Naive thymus-derived CD8-positive, alpha-beta T cell (primary cell): ENCODE data around the gene TRAF3. TPM values are rescaled to one million over a fixed set of nuclear protein-coding genes. Genes with fewer than 3 reads are reported as not detected.

Experiments
- ATAC-seq, 2 donors: fragments of 150-1000 bp; cut with Tn5 transposase in 1 of 2; sonication (Bioruptor Pico), chemical (Tn5 transposase) in 1 of 2; 1 replicate in 1 of 2; 2 replicates in 1 of 2; pipeline ENCODE4 v1.10.0; 2021; ENCODE audit warnings: mild to moderate bottlenecking in 2 of 2, moderate library complexity in 2 of 2
- POLR2A ChIA-PET: fragments of 350-600 bp; sonication (Branson Sonifier 250); formaldehyde crosslinking; loops from one replicate; lab custom pipeline; 2021; ENCODE audit warnings: antibody characterized with exemption; lab: Charles Lee
- DNase-seq, 10 donors: peaks; one replicate each; pipeline versions ENCODE4 v3.0.0 to v3.0.0-alpha.2; 2020 to 2022
- H3K27ac Mint-ChIP-seq, 10 donors: one replicate each; pipeline ENCODE4 v1.8.0; 2020 to 2022; ENCODE audit warnings: mild to moderate bottlenecking in 10 of 10, mixed read lengths in 10 of 10, moderate library complexity in 4 of 10, inconsistent platforms in 1 of 10
- H3K27me3 Mint-ChIP-seq, 5 donors: one replicate each; pipeline ENCODE4 v1.8.0; 2021 to 2022; ENCODE audit warnings: mixed read lengths in 5 of 5
- H3K36me3 Mint-ChIP-seq, 3 donors: one replicate each; pipeline ENCODE4 v1.8.0; 2020 to 2022; ENCODE audit warnings: mixed read lengths in 3 of 3, mild to moderate bottlenecking in 2 of 3, inconsistent platforms in 1 of 3
- H3K4me1 Mint-ChIP-seq, 4 donors: one replicate each; pipeline ENCODE4 v1.8.0; 2021 to 2022; ENCODE audit warnings: mixed read lengths in 4 of 4
- H3K4me3 Mint-ChIP-seq, 10 donors: one replicate each; pipeline ENCODE4 v1.8.0; 2020 to 2022; ENCODE audit warnings: mild to moderate bottlenecking in 10 of 10, mixed read lengths in 10 of 10, moderate library complexity in 6 of 10, inconsistent platforms in 1 of 10
- H3K9me3 Mint-ChIP-seq, 9 donors: one replicate each; pipeline ENCODE4 v1.8.0; 2020 to 2022; ENCODE audit warnings: mixed read lengths in 9 of 9, mild to moderate bottlenecking in 3 of 9, inconsistent platforms in 1 of 9, moderate library complexity in 1 of 9
- polyA plus RNA-seq, 3 donors: library from polyadenylated mRNA; unstranded; fragments of 300-500 nt; fragmentation: Illumina TruSeq; gene quantifications; one replicate each; pipeline ENCODE4 v1.2.3, GENCODE V29; 2021
- total RNA-seq, 8 experiments: library from RNA in 2 of 8; stranded (reverse) in 2 of 8; gene quantifications; one replicate each; pipeline ENCODE4 v1.2.3 and lab custom pipeline; 2021 to 2026

TRAF3 gene
- total and polyA plus RNA-seq, 5 experiments from 2014 or later = 13.3 to 45.2 (median 18.5) TPM

- POLR2A ChIA-PET = interaction anchor here (0.6 to 2.1 kb wide), 3 partner anchors 10 to 18 kb away, joined by 3 to 5 read pairs (median 4); no protein-coding TSS in a partner anchor
- Mint-ChIP-seq H3K36me3 (peaks cover 0 to 3% (median 0%) of the 10 kb centered on the region in 3 donors), H3K27ac (no peak overlapping the region), H3K4me1 (peaks cover 0 to 7% (median 4%) of the 10 kb centered on the region in 4 donors), H3K4me3 (peak overlapping the region in 8 of 10 donors; percentile 2 to 77 (median 20)), H3K9me3 (no peaks in the 10 kb centered on the region), H3K27me3 (peaks cover 2 to 4% (median 3%) of the 10 kb centered on the region in 5 donors)
- ATAC-seq = no peak
- no peak for DNase-seq
These were observed 153.7 kb downstream of the TRAF3 start for GRCh38 chr14:102930753-102931579.

- ATAC-seq (no peak), DNase-seq (no peak)
- peaks cover 0 to 3% (median 0%) of the 10 kb centered on the region in 3 donors for H3K36me3 Mint-ChIP-seq
- H3K4me3 Mint-ChIP-seq = peak overlapping the region in 5 of 10 donors; percentile 2 to 31 (median 18)
- H3K27ac Mint-ChIP-seq = peak overlapping the region in 1 of 10 donors; percentile 21
- peaks cover 0 to 5% (median 3%) of the 10 kb centered on the region in 4 donors for H3K4me1 Mint-ChIP-seq
- POLR2A ChIA-PET = interaction anchor here (2.1 kb wide), 1 partner anchor 17 kb away, joined by 5 read pairs; no protein-coding TSS in a partner anchor
- no peaks in the 10 kb centered on the region for H3K9me3 Mint-ChIP-seq
- no peaks in the 10 kb centered on the region for H3K27me3 Mint-ChIP-seq
These were observed 154.5 kb downstream of the TRAF3 start for GRCh38 chr14:102931580-102932285.

GRCh38 chr14:102932484-102933248 lies 155.4 kb downstream of the TRAF3 start:
- no peak for ATAC-seq
- POLR2A ChIA-PET = no interaction called here
- DNase-seq = no peak
- Mint-ChIP-seq H3K9me3 (no peaks in the 10 kb centered on the region), H3K36me3 (peaks cover 0 to 3% (median 0%) of the 10 kb centered on the region in 3 donors), H3K27ac (peak overlapping the region in 1 of 10 donors; percentile 21), H3K4me1 (peaks cover 0 to 5% (median 3%) of the 10 kb centered on the region in 4 donors), H3K4me3 (no peak overlapping the region), H3K27me3 (no peaks in the 10 kb centered on the region)

GRCh38 chr14:102933618-102934231 lies 156.5 kb downstream of the TRAF3 start:
- Mint-ChIP-seq H3K27ac (no peak overlapping the region), H3K36me3 (peaks cover 0 to 3% (median 0%) of the 10 kb centered on the region in 3 donors), H3K9me3 (no peaks in the 10 kb centered on the region), H3K27me3 (no peaks in the 10 kb centered on the region), H3K4me3 (peak overlapping the region in 1 of 10 donors; percentile 34), H3K4me1 (peaks cover 0 to 2% (median under 1%) of the 10 kb centered on the region in 4 donors)
- DNase-seq (no peak), ATAC-seq (no peak)
- POLR2A ChIA-PET = no interaction called here

GRCh38 chr14:102935756-102936155 lies 158.5 kb downstream of the TRAF3 start:
- H3K27ac Mint-ChIP-seq = no peak overlapping the region

GRCh38 chr14:102937331-102938175 lies 160.3 kb downstream of the TRAF3 start:
- H3K27ac Mint-ChIP-seq = peak overlapping the region in 1 of 10 donors; percentile 4
- ATAC-seq (no peak), DNase-seq (no peak)
- no peaks in the 10 kb centered on the region for H3K9me3 Mint-ChIP-seq
- POLR2A ChIA-PET = no interaction called here
- H3K4me3 Mint-ChIP-seq = no peak overlapping the region
- peaks cover 0 to 2% (median 0%) of the 10 kb centered on the region in 4 donors for H3K4me1 Mint-ChIP-seq
- no peaks in the 10 kb centered on the region for H3K27me3 Mint-ChIP-seq
- H3K36me3 Mint-ChIP-seq = no peaks in the 10 kb centered on the region

More at GRCh38 chr14:102935756-102936155, 158.5 kb downstream of the TRAF3 start:
- Mint-ChIP-seq H3K4me1 (peaks cover 0 to 2% (median 0%) of the 10 kb centered on the region in 4 donors), H3K9me3 (no peaks in the 10 kb centered on the region), H3K27me3 (no peaks in the 10 kb centered on the region), H3K4me3 (no peak overlapping the region), H3K36me3 (peaks cover 0 to 3% (median 0%) of the 10 kb centered on the region in 3 donors)
- POLR2A ChIA-PET = interaction anchor here (1.1 kb wide), 1 partner anchor 11 kb away, joined by 9 read pairs; no protein-coding TSS in a partner anchor
- DNase-seq (no peak), ATAC-seq (no peak)

- H3K4me1 Mint-ChIP-seq = peaks cover 0 to 2% (median 0%) of the 10 kb centered on the region in 4 donors
- H3K9me3 Mint-ChIP-seq = no peaks in the 10 kb centered on the region
- no peaks in the 10 kb centered on the region for H3K27me3 Mint-ChIP-seq
These were observed 160.9 kb downstream of the TRAF3 start for GRCh38 chr14:102938191-102938590.

GRCh38 chr14:102939329-102939728 lies 162.1 kb downstream of the TRAF3 start:
- H3K36me3 Mint-ChIP-seq = no peaks in the 10 kb centered on the region
- H3K4me3 Mint-ChIP-seq = no peak overlapping the region
- POLR2A ChIA-PET = no interaction called here
- ATAC-seq (no peak), DNase-seq (no peak)
- H3K27me3 Mint-ChIP-seq = no peaks in the 10 kb centered on the region
- H3K9me3 Mint-ChIP-seq = no peaks in the 10 kb centered on the region
- H3K27ac Mint-ChIP-seq = no peak overlapping the region
- H3K4me1 Mint-ChIP-seq = peaks cover 0 to 2% (median 0%) of the 10 kb centered on the region in 4 donors

More at GRCh38 chr14:102938191-102938590, 160.9 kb downstream of the TRAF3 start:
- DNase-seq (no peak), ATAC-seq (no peak)
- POLR2A ChIA-PET = no interaction called here
- no peaks in the 10 kb centered on the region for H3K36me3 Mint-ChIP-seq
- H3K27ac Mint-ChIP-seq = no peak overlapping the region
- no peak overlapping the region for H3K4me3 Mint-ChIP-seq

GRCh38 chr14:102939820-102940561 lies 162.7 kb downstream of the TRAF3 start:
- POLR2A ChIA-PET = no interaction called here
- no peaks in the 10 kb centered on the region for H3K36me3 Mint-ChIP-seq
- ATAC-seq (no peak), DNase-seq (no peak)
- H3K27me3 Mint-ChIP-seq = no peaks in the 10 kb centered on the region
- H3K4me1 Mint-ChIP-seq = peaks cover 0 to 2% (median 0%) of the 10 kb centered on the region in 4 donors
- no peak overlapping the region for H3K4me3 Mint-ChIP-seq
- no peak overlapping the region for H3K27ac Mint-ChIP-seq
- no peaks in the 10 kb centered on the region for H3K9me3 Mint-ChIP-seq

- Mint-ChIP-seq H3K4me3 (no peak overlapping the region), H3K9me3 (no peaks in the 10 kb centered on the region), H3K27me3 (no peaks in the 10 kb centered on the region), H3K27ac (peak overlapping the region in 1 of 10 donors; percentile 34), H3K36me3 (no peaks in the 10 kb centered on the region), H3K4me1 (peaks cover 0 to 3% (median 0%) of the 10 kb centered on the region in 4 donors)
- no peak for ATAC-seq
- no peak for DNase-seq
- POLR2A ChIA-PET = interaction anchor here (0.7 kb wide), 1 partner anchor 10 kb away, joined by 4 read pairs; no protein-coding TSS in a partner anchor
These were observed 163.6 kb downstream of the TRAF3 start for GRCh38 chr14:102940729-102941362.
